Heart left ventricle (tissue), 16 donors: ENCODE data around the gene ACSBG1. TPM values are rescaled to one million over a fixed set of nuclear protein-coding genes. Genes with fewer than 3 reads are reported as not detected.

ENCODE experiments used
- ATAC-seq, 4 donors: fragments of 200-7000 bp; cut with Tn5 transposase; one replicate each; pipeline ENCODE4 v1.9.1; 2020 to 2022; ENCODE audit warnings: moderate library complexity in 4 of 4, mild to moderate bottlenecking in 3 of 4, moderate number of reproducible peaks in 1 of 4
- DNase-seq, 5 donors: peaks; one replicate each; pipeline ENCODE4 v3.0.0-alpha.2; 2020
- H3K27ac ChIP-seq, 12 donors: fragments of 200-600 bp; sonication (generic) in 4 of 12; one replicate each; pipeline versions ENCODE4 v1.5.0 to v1.8.0; 2016 to 2022; ENCODE audit warnings: mild to moderate bottlenecking in 2 of 12
- H3K27me3 ChIP-seq, 9 donors: fragments of 200-600 bp; sonication (generic) in 2 of 9; one replicate each; pipeline versions ENCODE4 v1.5.1 to v1.8.0; 2016 to 2022; ENCODE audit warnings: mild to moderate bottlenecking in 3 of 9
- H3K36me3 ChIP-seq, 9 donors: fragments of 200-600 bp; sonication (generic) in 2 of 9; one replicate each; pipeline versions ENCODE4 v1.5.0 to v1.8.0; 2018 to 2022; ENCODE audit warnings: mild to moderate bottlenecking in 2 of 9
- H3K4me1 ChIP-seq, 12 donors: fragments of 200-600 bp; sonication (generic) in 4 of 12; one replicate each; pipeline versions ENCODE4 v1.5.0 to v1.8.0; 2016 to 2022; ENCODE audit warnings: mild to moderate bottlenecking in 3 of 12
- H3K4me3 ChIP-seq, 12 donors: fragments of 200-600 bp; sonication (generic) in 4 of 12; one replicate each; pipeline versions ENCODE4 v1.5.0 to v1.8.0; 2017 to 2022; ENCODE audit warnings: mild to moderate bottlenecking in 9 of 12, moderate library complexity in 4 of 12
- H3K9me3 ChIP-seq, 12 donors: fragments of 200-600 bp; sonication (generic) in 4 of 12; one replicate each; pipeline versions ENCODE4 v1.5.0 to v1.8.0; 2016 to 2022; ENCODE audit warnings: mild to moderate bottlenecking in 1 of 12
- CTCF ChIP-seq, 12 donors: fragments of 200-600 bp; sonication (generic) in 4 of 12; IDR thresholded peaks; one replicate each; pipeline versions ENCODE4 v1.5.0 to v1.8.0; 2018 to 2022; ENCODE audit warnings: antibody characterized with exemption in 12 of 12, mild to moderate bottlenecking in 5 of 12
- POLR2A ChIP-seq, 2 donors: fragments of 450-650 bp; IDR thresholded peaks; one replicate each; pipeline ENCODE4 v1.6.1; 2017; ENCODE audit warnings: antibody characterized with exemption in 2 of 2, mild to moderate bottlenecking in 2 of 2, moderate library complexity in 2 of 2
- WGBS, 4 donors: extraction: QIAGEN DNeasy Blood & Tissue Kit in 2 of 4; methylation state at CpG; one replicate each; pipeline versions ENCODE4 v1.1.5 to v1.1.7; 2013 to 2018; 5-methylcytosine and 5-hydroxymethylcytosine counted together
- intact Hi-C, 10 donors: fragments of 100-400 bp; cut with DNase I; formaldehyde crosslinking; loops; one replicate each; pipeline versions ENCODE4 v1.11.1 to v1.14.2; 2022
- polyA plus RNA-seq, 2 donors: library from polyadenylated mRNA; stranded (reverse); fragments of 200-250 nt; gene quantifications; one replicate each; pipeline ENCODE4 v1.2.3, GENCODE V29; 2013
- total RNA-seq, 9 donors: library from RNA; depleted of rRNA in 2 of 9; stranded (reverse); fragments of >200 nt in 2 of 9; fragmentation: NEBNext Ultra II Directional in 3 of 9; extraction: Animal tissue kit (Norgen Biotek cat#: 25700) in 3 of 9; gene quantifications; one replicate each; pipeline versions ENCODE4 v1.1.0 to v1.2.4, GENCODE V29; 2016 to 2023
- donor health status: ischemic (EF 13 %, LVEDD 7.1; RV severe dilation, severe dysfunction).
- donor health status: healthy with polysubstance abuse.
- donor health status: DM: no; HTN: yes; CAD: no.
- donor health status: DM: no; HTN: no; CAD: no.
- donor health status: ischemic (EF 25% LVEDD 6.9; RV normal size, moderate dysfunction).
- donor health status: ischemic (EF 25% LVEDD 5.7; RV mildly dilated, moderate dysfunction).
- donor health status: healthy.
- donor health status: DM: yes; HTN: yes; CAD: no.
- donor health status: ischemic (EF 35%, LVEDD 5.7; RV mildly dilated, moderate dysfunction).
- donor health status: nonischemic (EF 11% LVEDD 7.7; RV severe dilation, severe dysfunction).
- donor health status: DM: yes; HTN: yes; CAD: no.
- donor health status: PGD.
- donor health status: ischemic (EF 29% LVEDD 5.4; RV normal size, mild dysfunction).
- donor health status: nonischemic (EF 23%, LVEDD 6.1; RV moderate dilation, normal function).

The ACSBG1 gene
- total and polyA plus RNA-seq, 11 donors, result 0.05 to 1.2 (median 0.16) TPM; not detected in 5

- H3K27ac ChIP-seq, result no peak overlapping the region
These were observed 7.8 kb upstream of the ACSBG1 start for GRCh38 chr15:78242128-78242527.

GRCh38 chr15:78241017-78241416, 6.7 kb upstream of the ACSBG1 start:
- WGBS, 4 donors, result 11 to 15% (median 13%) methylated on average over 12 of the region's 12 CpGs
- no peak overlapping the region for H3K4me3 ChIP-seq
- intact Hi-C loops, result loop anchor here (1.0 to 5.0 kb wide), 13 partner anchors 40 to 284 kb away; partner anchors contain the start of gene CIB2 (in 8 of the 10)
- no peak for TF ChIP-seq POLR2A (IDR thresholded peaks at IDR 0.05)
- TF ChIP-seq CTCF (IDR thresholded peaks at IDR 0.05), result peak; percentile 81 to 93 (median 88)
- no peaks in the 10 kb centered on the region for H3K27me3 ChIP-seq
- DNase-seq (peak; percentile 81 to 91 (median 85)), ATAC-seq (peak; percentile 92 to 95 (median 94))
- H3K4me1 ChIP-seq, result peaks cover 0 to 14% (median 3%) of the 10 kb centered on the region in 12 donors
- H3K9me3 ChIP-seq, result no peaks in the 10 kb centered on the region
- H3K27ac ChIP-seq, result no peak overlapping the region
- no peaks in the 10 kb centered on the region for H3K36me3 ChIP-seq

More at GRCh38 chr15:78242128-78242527, 7.8 kb upstream of the ACSBG1 start:
- no peaks in the 10 kb centered on the region for H3K36me3 ChIP-seq
- no peaks in the 10 kb centered on the region for H3K27me3 ChIP-seq
- peak in 6 of 12 donors; percentile 14 to 32 (median 24) for TF ChIP-seq CTCF (IDR thresholded peaks at IDR 0.05)
- no peak for TF ChIP-seq POLR2A (IDR thresholded peaks at IDR 0.05)
- 68 to 78% (median 74%) methylated on average over 5 of the region's 5 CpGs for WGBS, 4 donors
- H3K4me3 ChIP-seq, result no peak overlapping the region
- DNase-seq (no peak), ATAC-seq (peak in 2 of 4 donors; percentile 21 to 25)
- intact Hi-C loops, result loop anchor here (2.0 to 5.0 kb wide), 7 partner anchors 45 to 285 kb away; partner anchors contain the start of genes CIB2 (in 8 of the 10) and SKIC8 (in 1 of the 10)
- H3K9me3 ChIP-seq, result no peaks in the 10 kb centered on the region
- peaks cover 0 to 14% (median 3%) of the 10 kb centered on the region in 12 donors for H3K4me1 ChIP-seq

- H3K4me1 ChIP-seq, result peaks cover 0 to 14% (median 3%) of the 10 kb centered on the region in 12 donors
- no peak overlapping the region for H3K4me3 ChIP-seq
- no peak for DNase-seq
- H3K36me3 ChIP-seq, result no peaks in the 10 kb centered on the region
- no peak for ATAC-seq
- H3K9me3 ChIP-seq, result no peaks in the 10 kb centered on the region
- H3K27ac ChIP-seq, result no peak overlapping the region
- intact Hi-C loops, result loop anchor here (2.0 to 5.0 kb wide), 10 partner anchors 39 to 283 kb away; partner anchors contain the start of gene CIB2 (in 8 of the 10)
- TF ChIP-seq CTCF (IDR thresholded peaks at IDR 0.05) (no peak), POLR2A (IDR thresholded peaks at IDR 0.05) (no peak)
- 85 to 94% (median 92%) methylated on average over 5 of the region's 5 CpGs for WGBS, 4 donors
- H3K27me3 ChIP-seq, result no peaks in the 10 kb centered on the region
These were observed 5.4 kb upstream of the ACSBG1 start for GRCh38 chr15:78239811-78240210.

GRCh38 chr15:78237146-78237545, 2.8 kb upstream of the ACSBG1 start:
- Histone ChIP-seq H3K36me3 (no peaks in the 10 kb centered on the region), H3K4me1 (peaks cover 0 to 6% (median 0%) of the 10 kb centered on the region in 12 donors), H3K27me3 (no peaks in the 10 kb centered on the region), H3K27ac (no peak overlapping the region), H3K4me3 (no peak overlapping the region), H3K9me3 (no peaks in the 10 kb centered on the region)
- TF ChIP-seq POLR2A (IDR thresholded peaks at IDR 0.05), result no peak
- TF ChIP-seq CTCF (IDR thresholded peaks at IDR 0.05), result no peak
- intact Hi-C loops, result loop anchor here in 3 of 10 donors (5.0 kb wide), 3 partner anchors 40 to 275 kb away; no protein-coding TSS in a partner anchor
- ATAC-seq (no peak), DNase-seq (no peak)
- WGBS, 4 donors, result 67 to 87% (median 77%) methylated on average over 6 of the region's 6 CpGs
